ENCODE measurements around the gene NCOA5. TPM values are rescaled to one million over a fixed set of nuclear protein-coding genes. Genes with fewer than 3 reads are reported as not detected.

Gene NCOA5
- total RNA-seq, 1 experiment from 2014 or later, result 55.4 TPM

- Histone ChIP-seq H3K4me3 (ENCODE audit: low read depth, low read length, poor library complexity, severe bottlenecking) (peak within 1 kb of the TSS; percentile 55), H3K9me3 (ENCODE audit: low read depth, low read length, poor library complexity, severe bottlenecking) (no peaks in the 10 kb centered on the region), H3K27me3 (replicated peaks; ENCODE audit: insufficient read depth, low read depth, low read length, poor library complexity) (no peaks in the 10 kb centered on the region), H3K27ac (ENCODE audit: low read depth, low read length, poor library complexity, severe bottlenecking) (peak within 1 kb of the TSS; percentile 76), H3K4me1 (ENCODE audit: insufficient read depth, low read length, poor library complexity, severe bottlenecking) (peaks cover 9% of the 10 kb centered on the region), H3K36me3 (ENCODE audit: insufficient read depth, low read length, poor library complexity, severe bottlenecking) (no peaks in the 10 kb centered on the region)
- DNase-seq (ENCODE audit: low spot score), result peak; percentile 96
- no peak for TF ChIP-seq CTCF (conservative IDR thresholded peaks at IDR 0.05; ENCODE audit: low read depth, low read length)
- no peak for TF ChIP-seq EZH2 (IDR thresholded peaks at IDR 0.05; ENCODE audit: borderline replicate concordance, low read depth, low read length, poor library complexity, severe bottlenecking)
- intact Hi-C loops (cut with micrococcal nuclease; ENCODE audit: unreplicated experiment), result loop anchor here (10.0 kb wide), 1 partner anchor 57 kb away; no protein-coding TSS in a partner anchor
- CTCF ChIA-PET, result no interaction called here
- BruUV-seq (replicated peaks), result no TSS peak
- POLR2A ChIA-PET (ENCODE audit: low non-redundant PET), result no interaction called here
These were observed 28.1 kb upstream of the NCOA5 start, which contains the start of gene CD40 for GRCh38 chr20:46117704-46118467. TSS of gene CD40 (plus strand) at chr20:46118314. CDS start at chr20:46118344, 30 bp downstream.

DNA sequence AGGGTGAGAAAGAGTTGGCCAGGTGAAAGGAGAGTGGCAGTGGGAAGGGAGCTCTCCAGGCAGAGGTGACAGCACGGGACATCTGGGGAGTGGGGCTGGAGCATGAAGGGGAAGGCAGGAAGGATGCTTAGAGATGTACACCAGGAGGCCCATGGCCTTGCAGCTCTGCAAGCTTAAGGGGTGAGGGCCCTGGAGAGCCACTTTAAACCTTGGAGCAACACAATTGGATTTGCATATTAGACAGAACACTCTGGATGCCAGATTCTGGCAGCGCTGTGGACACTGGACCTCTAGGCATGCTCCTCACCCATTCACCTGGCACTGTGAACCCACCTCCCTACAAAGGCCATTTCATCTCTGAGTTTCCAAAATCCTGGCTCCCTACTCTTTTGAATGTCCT lies 24.7 kb upstream of the NCOA5 start:
- no peak overlapping the region for H3K27ac ChIP-seq (ENCODE audit: low read depth, low read length, poor library complexity, severe bottlenecking)
- ChIA-PET CTCF (no interaction called here), POLR2A (ENCODE audit: low non-redundant PET) (no interaction called here)
- no peaks in the 10 kb centered on the region for H3K36me3 ChIP-seq (ENCODE audit: insufficient read depth, low read length, poor library complexity, severe bottlenecking)
- DNase-seq (ENCODE audit: low spot score), result no peak
- H3K9me3 ChIP-seq (ENCODE audit: low read depth, low read length, poor library complexity, severe bottlenecking), result no peaks in the 10 kb centered on the region
- no peak overlapping the region for H3K4me3 ChIP-seq (ENCODE audit: low read depth, low read length, poor library complexity, severe bottlenecking)
- H3K27me3 ChIP-seq (replicated peaks; ENCODE audit: insufficient read depth, low read depth, low read length, poor library complexity), result peaks cover 24% of the 10 kb centered on the region
- intact Hi-C loops (cut with micrococcal nuclease; ENCODE audit: unreplicated experiment), result loop anchor here (10.0 kb wide), 1 partner anchor 60 kb away; no protein-coding TSS in a partner anchor
- TF ChIP-seq EZH2 (IDR thresholded peaks at IDR 0.05; ENCODE audit: borderline replicate concordance, low read depth, low read length, poor library complexity, severe bottlenecking) (no peak), CTCF (conservative IDR thresholded peaks at IDR 0.05; ENCODE audit: low read depth, low read length) (no peak)
- peaks cover 9% of the 10 kb centered on the region for H3K4me1 ChIP-seq (ENCODE audit: insufficient read depth, low read length, poor library complexity, severe bottlenecking)
- BruUV-seq (replicated peaks), result no TSS peak

GRCh38 chr20:46113113-46113470 lies 23.3 kb upstream of the NCOA5 start:
- intact Hi-C loops (cut with micrococcal nuclease; ENCODE audit: unreplicated experiment), result loop anchor here (10.0 kb wide), 1 partner anchor 62 kb away; no protein-coding TSS in a partner anchor
- ChIA-PET CTCF (no interaction called here), POLR2A (ENCODE audit: low non-redundant PET) (no interaction called here)
- Histone ChIP-seq H3K9me3 (ENCODE audit: low read depth, low read length, poor library complexity, severe bottlenecking) (no peaks in the 10 kb centered on the region), H3K4me3 (ENCODE audit: low read depth, low read length, poor library complexity, severe bottlenecking) (no peak overlapping the region), H3K36me3 (ENCODE audit: insufficient read depth, low read length, poor library complexity, severe bottlenecking) (no peaks in the 10 kb centered on the region), H3K27me3 (replicated peaks; ENCODE audit: insufficient read depth, low read depth, low read length, poor library complexity) (peaks cover 34% of the 10 kb centered on the region), H3K27ac (ENCODE audit: low read depth, low read length, poor library complexity, severe bottlenecking) (no peak overlapping the region), H3K4me1 (ENCODE audit: insufficient read depth, low read length, poor library complexity, severe bottlenecking) (peaks cover under 1% of the 10 kb centered on the region)
- BruUV-seq (replicated peaks), result no TSS peak
- TF ChIP-seq CTCF (conservative IDR thresholded peaks at IDR 0.05; ENCODE audit: low read depth, low read length) (no peak), EZH2 (IDR thresholded peaks at IDR 0.05; ENCODE audit: borderline replicate concordance, low read depth, low read length, poor library complexity, severe bottlenecking) (no peak)
- DNase-seq (ENCODE audit: low spot score), result no peak
